HCT116 (cell line): ENCODE data around the gene SDSL. TPM values are rescaled to one million over a fixed set of nuclear protein-coding genes. Genes with fewer than 3 reads are reported as not detected.

ENCODE experiments used
- ATAC-seq: fragments of 200-7000 bp; cut with Tn5 transposase; 2 replicates; pipeline ENCODE4 v1.9.1; 2020; ENCODE audit warnings: mild to moderate bottlenecking, moderate library complexity
- BruUV-seq: library from RNA; stranded (reverse); fragments of 400-500 nt; replicated peaks from 2 replicates; lab custom pipeline; 2021; lab: Mats Ljungman, UMichigan
- CTCF ChIA-PET: fragments of 300-600 bp; sonication (Branson Sonifier 250); formaldehyde crosslinking; loops from one replicate; lab custom pipeline; 2021; ENCODE audit warnings: antibody characterized with exemption; lab: Charles Lee
- POLR2A ChIA-PET: fragments of 300-600, 350-600 bp; sonication (Branson Sonifier 250); formaldehyde crosslinking; loops from one replicate; lab custom pipeline; 2021; ENCODE audit warnings: antibody characterized with exemption; lab: Charles Lee
- RAD21 ChIA-PET, 2 experiments: fragments of 300-600 bp; sonication (Branson Sonifier 250); formaldehyde crosslinking; loops; one replicate each; lab custom pipeline; 2023; ENCODE audit warnings: low total read pairs in 2 of 2; ENCODE audit not compliant: uncharacterized antibody in 2 of 2, unreplicated experiment in 2 of 2, low non-redundant PET in 1 of 2; lab: Charles Lee
- DNase-seq: peaks from one replicate; pipeline ENCODE4 v3.0.0-alpha.2; 2010; ENCODE audit warnings: low read depth, low spot score
- H2AFZ ChIP-seq: fragments of 200-600 bp; shearing (Covaris generic), sonication (generic); 2 replicates; pipeline ENCODE4 v1.6.1; 2017; ENCODE audit warnings: low read depth, mixed run types, mixed read lengths, antibody characterized with exemption, low read length; ENCODE audit not compliant: poor library complexity, severe bottlenecking
- H3K27ac ChIP-seq: 2 replicates; pipeline ENCODE4 v1.5.1; 2012; ENCODE audit warnings: low read depth, low read length
- H3K27me3 ChIP-seq: fragments of 200-600 bp; sonication (generic); 2 replicates; pipeline ENCODE4 v1.6.1; 2016; ENCODE audit warnings: mixed run types, low read length, mixed read lengths; ENCODE audit not compliant: insufficient read depth
- H3K36me3 ChIP-seq, 2 experiments: fragments of 200-500 bp in 1 of 2; fragments of 200-600 bp in 1 of 2; sonication (Bioruptor generic) in 1 of 2; sonication (generic) in 1 of 2; 2 replicates each; pipeline versions ENCODE4 v1.5.1 to v1.6.1; 2014 to 2016; ENCODE audit warnings: low read length in 2 of 2, inconsistent platforms in 1 of 2, mixed read lengths in 1 of 2, mixed run types in 1 of 2; ENCODE audit not compliant: insufficient read depth in 2 of 2, control insufficient read depth in 1 of 2
- H3K4me1 ChIP-seq, 2 experiments: fragments of 200-600 bp in 1 of 2; sonication (generic) in 1 of 2; 2 replicates each; pipeline versions ENCODE4 v1.5.1 to v1.6.1; 2012 to 2017; ENCODE audit warnings: low read length in 2 of 2, inconsistent platforms in 1 of 2, mild to moderate bottlenecking in 1 of 2, mixed read lengths in 1 of 2, mixed run types in 1 of 2, moderate library complexity in 1 of 2; ENCODE audit not compliant: insufficient read depth in 2 of 2, control insufficient read depth in 1 of 2
- H3K4me2 ChIP-seq: fragments of 200-600 bp; sonication (generic); 2 replicates; pipeline ENCODE4 v1.6.1; 2017; ENCODE audit warnings: mixed run types, low read length, mixed read lengths
- H3K4me3 ChIP-seq, 2 experiments: fragments of 200-600 bp in 1 of 2; sonication (generic) in 1 of 2; replicated peaks in 1 of 2; 2 replicates each; pipeline ENCODE4 v1.5.1; 2011 to 2016; ENCODE audit warnings: low read length in 2 of 2, control low read depth in 1 of 2, low read depth in 1 of 2, mild to moderate bottlenecking in 1 of 2, mixed read lengths in 1 of 2, mixed run types in 1 of 2
- H3K79me2 ChIP-seq: fragments of 200-600 bp; sonication (generic); 2 replicates; pipeline ENCODE4 v1.6.1; 2017; ENCODE audit warnings: mild to moderate bottlenecking, mixed run types, low read length, moderate library complexity, mixed read lengths; ENCODE audit not compliant: insufficient read depth
- H3K9ac ChIP-seq: fragments of 200-600 bp; sonication (generic); 2 replicates; pipeline ENCODE4 v1.6.1; 2016; ENCODE audit warnings: low read length, mixed read lengths
- H3K9me2 ChIP-seq: fragments of 200-600 bp; sonication (generic), shearing (Covaris generic); 2 replicates; pipeline ENCODE4 v1.6.1; 2017; ENCODE audit warnings: mixed run types, mild to moderate bottlenecking, moderate library complexity; ENCODE audit not compliant: insufficient read depth
- H3K9me3 ChIP-seq, 2 experiments: fragments of 200-500 bp in 1 of 2; fragments of 200-600 bp in 1 of 2; sonication (Bioruptor generic) in 1 of 2; sonication (generic) in 1 of 2; 2 replicates each; pipeline ENCODE4 v1.6.1; 2014 to 2017; ENCODE audit warnings: low read length in 2 of 2, mixed read lengths in 2 of 2, inconsistent platforms in 1 of 2, low read depth in 1 of 2, mild to moderate bottlenecking in 1 of 2, mixed run types in 1 of 2, moderate library complexity in 1 of 2; ENCODE audit not compliant: control insufficient read depth in 1 of 2, insufficient read depth in 1 of 2
- H4K20me1 ChIP-seq: fragments of 200-600 bp; sonication (generic), shearing (Covaris generic); 2 replicates; pipeline ENCODE4 v1.6.1; 2017; ENCODE audit warnings: mixed run types, mild to moderate bottlenecking, moderate library complexity; ENCODE audit not compliant: insufficient read depth
- ATF3 ChIP-seq: IDR thresholded peaks from 2 replicates; pipeline ENCODE4 v1.6.1; 2012
- CBX3 ChIP-seq: IDR thresholded peaks from 2 replicates; pipeline ENCODE4 v1.6.1; 2012; ENCODE audit warnings: low read depth
- CTCF ChIP-seq, 3 experiments: fragments of 200-600 bp in 1 of 3; sonication (generic) in 1 of 3; IDR thresholded peaks in 2 of 3; conservative IDR thresholded peaks in 1 of 3; 2 replicates each; pipeline ENCODE4 v1.5.1; 2012 to 2017; ENCODE audit warnings: low read depth in 2 of 3, low read length in 2 of 3, antibody characterized with exemption in 1 of 3, borderline replicate concordance in 1 of 3, control low read depth in 1 of 3, mild to moderate bottlenecking in 1 of 3, mixed read lengths in 1 of 3, mixed run types in 1 of 3, moderate library complexity in 1 of 3; ENCODE audit not compliant: insufficient read depth in 1 of 3
- EGR1 ChIP-seq: IDR thresholded peaks from 2 replicates; pipeline ENCODE4 v1.6.1; 2012; ENCODE audit warnings: low read depth
- ELF1 ChIP-seq: IDR thresholded peaks from 2 replicates; pipeline ENCODE4 v1.6.1; 2012; ENCODE audit warnings: low read depth, borderline replicate concordance
- POLR2A ChIP-seq: IDR thresholded peaks from 2 replicates; pipeline ENCODE4 v1.7.0; 2011; ENCODE audit warnings: borderline replicate concordance; ENCODE audit not compliant: insufficient read depth, insufficient read length; ENCODE audit errors: extremely low read depth
- POLR2AphosphoS5 ChIP-seq: IDR thresholded peaks from 2 replicates; pipeline ENCODE4 v1.6.1; 2011; ENCODE audit warnings: mild to moderate bottlenecking, low read depth, low read length, moderate library complexity
- SIN3A ChIP-seq: IDR thresholded peaks from 2 replicates; pipeline ENCODE4 v1.6.1; 2012; ENCODE audit warnings: low read depth
- SP1 ChIP-seq: IDR thresholded peaks from 2 replicates; pipeline ENCODE4 v1.6.1; 2012; ENCODE audit warnings: low read depth
- TCF7L2 ChIP-seq: IDR thresholded peaks from 2 replicates; pipeline ENCODE4 v1.7.0; 2011; ENCODE audit warnings: borderline replicate concordance, inconsistent platforms; ENCODE audit not compliant: insufficient read depth, insufficient read length; ENCODE audit errors: extremely low read depth
- ZFX ChIP-seq: fragments of 450-650 bp; IDR thresholded peaks from 2 replicates; pipeline ENCODE4 v1.6.1; 2017
- intact Hi-C: fragments of 100-400 bp; cut with micrococcal nuclease; formaldehyde crosslinking; loops from 2 replicates; pipeline ENCODE4 v1.10.0; 2022
- total RNA-seq: library from RNA; stranded (reverse); gene quantifications from one replicate; pipeline ENCODE4 v1.2.1, GENCODE V29; 2021; ENCODE audit not compliant: unreplicated experiment
- TF ChIP-seq, protein P1 (sequence below): IDR thresholded peaks from 2 replicates; pipeline ENCODE4 v1.6.1; 2012; ENCODE audit warnings: low read depth

The SDSL gene
- total RNA-seq, 1 experiment from 2014 or later, result 19.1 TPM

DNA sequence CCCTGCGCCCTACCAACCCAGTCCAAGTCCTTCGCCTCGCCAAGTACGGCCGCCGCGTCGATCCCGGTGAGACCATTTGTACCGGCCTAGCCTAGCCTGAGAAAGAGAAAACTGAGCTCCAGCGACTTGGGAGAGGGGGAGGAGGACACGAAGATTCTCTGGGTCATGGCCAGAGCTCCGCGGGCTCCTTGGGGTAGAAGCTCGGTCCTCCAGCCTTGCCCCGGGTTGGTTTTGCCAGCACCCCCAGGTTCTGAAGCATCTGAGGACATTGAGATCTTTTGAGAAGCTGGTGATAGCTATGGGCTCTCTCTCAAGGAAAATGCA lies 42.2 kb downstream of the SDSL start:
- no peaks in the 10 kb centered on the region for H3K79me2 ChIP-seq
- no peaks in the 10 kb centered on the region for H4K20me1 ChIP-seq
- ATAC-seq, result no peak
- RAD21 ChIA-PET, result no interaction called here
- no peak overlapping the region for H2AFZ ChIP-seq
- H3K4me2 ChIP-seq, result no peak overlapping the region
- H3K36me3 ChIP-seq, result no peaks in the 10 kb centered on the region
- peaks cover 6 to 18% of the 10 kb centered on the region in 2 experiments; a peak in 3 of 4 replicates for H3K4me1 ChIP-seq
- TF ChIP-seq EGR1, result no peak
- TF ChIP-seq, protein P1, sequence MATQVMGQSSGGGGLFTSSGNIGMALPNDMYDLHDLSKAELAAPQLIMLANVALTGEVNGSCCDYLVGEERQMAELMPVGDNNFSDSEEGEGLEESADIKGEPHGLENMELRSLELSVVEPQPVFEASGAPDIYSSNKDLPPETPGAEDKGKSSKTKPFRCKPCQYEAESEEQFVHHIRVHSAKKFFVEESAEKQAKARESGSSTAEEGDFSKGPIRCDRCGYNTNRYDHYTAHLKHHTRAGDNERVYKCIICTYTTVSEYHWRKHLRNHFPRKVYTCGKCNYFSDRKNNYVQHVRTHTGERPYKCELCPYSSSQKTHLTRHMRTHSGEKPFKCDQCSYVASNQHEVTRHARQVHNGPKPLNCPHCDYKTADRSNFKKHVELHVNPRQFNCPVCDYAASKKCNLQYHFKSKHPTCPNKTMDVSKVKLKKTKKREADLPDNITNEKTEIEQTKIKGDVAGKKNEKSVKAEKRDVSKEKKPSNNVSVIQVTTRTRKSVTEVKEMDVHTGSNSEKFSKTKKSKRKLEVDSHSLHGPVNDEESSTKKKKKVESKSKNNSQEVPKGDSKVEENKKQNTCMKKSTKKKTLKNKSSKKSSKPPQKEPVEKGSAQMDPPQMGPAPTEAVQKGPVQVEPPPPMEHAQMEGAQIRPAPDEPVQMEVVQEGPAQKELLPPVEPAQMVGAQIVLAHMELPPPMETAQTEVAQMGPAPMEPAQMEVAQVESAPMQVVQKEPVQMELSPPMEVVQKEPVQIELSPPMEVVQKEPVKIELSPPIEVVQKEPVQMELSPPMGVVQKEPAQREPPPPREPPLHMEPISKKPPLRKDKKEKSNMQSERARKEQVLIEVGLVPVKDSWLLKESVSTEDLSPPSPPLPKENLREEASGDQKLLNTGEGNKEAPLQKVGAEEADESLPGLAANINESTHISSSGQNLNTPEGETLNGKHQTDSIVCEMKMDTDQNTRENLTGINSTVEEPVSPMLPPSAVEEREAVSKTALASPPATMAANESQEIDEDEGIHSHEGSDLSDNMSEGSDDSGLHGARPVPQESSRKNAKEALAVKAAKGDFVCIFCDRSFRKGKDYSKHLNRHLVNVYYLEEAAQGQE, result no peak
- TF ChIP-seq, all 23 proteins: peak for 0
- Histone ChIP-seq H3K27me3 (0 out of 2 replicates have a peak, but pooled peaks cover under 1% of the 10 kb centered on the region), H3K9me3 (no peaks in the 10 kb centered on the region), H3K4me3 (no peak overlapping the region), H3K9ac (no peak overlapping the region), H3K27ac (no peak overlapping the region), H3K9me2 (no peaks in the 10 kb centered on the region)
- BruUV-seq, result no TSS peak
- ChIA-PET POLR2A (no interaction called here), CTCF (no interaction called here)
- no peak for DNase-seq
- intact Hi-C loops, result no loop called here

DNA sequence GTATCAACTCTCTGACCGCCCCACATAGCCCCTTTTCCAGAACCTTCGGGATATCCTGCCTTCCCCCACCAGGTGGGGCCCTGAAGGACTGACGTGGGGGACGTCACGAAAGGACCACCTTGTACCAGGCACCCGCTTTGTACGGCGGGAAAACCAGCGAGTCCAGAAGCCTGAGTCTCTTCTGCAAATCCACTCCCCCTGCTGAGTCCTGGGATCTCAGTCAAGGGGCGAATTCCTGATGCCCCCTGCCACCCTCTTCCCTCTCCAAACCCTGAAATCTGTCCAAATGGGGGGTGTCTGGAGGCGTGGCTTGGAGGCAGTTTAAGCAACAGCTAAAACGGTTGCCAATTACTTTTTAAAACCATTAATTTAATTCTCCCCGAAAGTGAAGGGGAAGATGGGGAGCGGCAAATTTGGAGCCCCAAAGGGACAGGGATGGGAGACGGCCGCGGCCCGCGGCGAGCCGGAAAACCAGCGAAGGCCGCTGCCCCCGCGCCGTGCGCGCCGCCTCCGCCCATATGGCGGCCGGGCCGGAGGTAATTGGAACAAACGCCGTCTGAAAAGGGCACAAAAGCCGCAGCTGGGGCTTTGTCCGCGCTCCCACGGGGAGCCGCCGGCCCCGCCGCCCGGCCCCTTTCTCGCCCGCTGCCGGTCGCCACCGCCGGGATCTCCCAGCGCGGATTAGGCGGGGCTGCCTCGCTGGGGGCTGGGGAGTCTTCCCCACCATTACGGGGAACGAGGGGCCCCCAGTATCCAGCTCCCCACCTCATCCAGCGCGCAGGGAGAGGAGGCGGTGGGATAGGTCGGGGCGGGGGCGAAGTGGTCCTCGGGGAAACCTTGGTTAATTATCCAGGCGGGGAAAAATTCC lies 42.9 kb downstream of the SDSL start:
- H3K9me3 ChIP-seq, result no peaks in the 10 kb centered on the region
- no peak overlapping the region for H2AFZ ChIP-seq
- H3K27ac ChIP-seq, result no peak overlapping the region
- no peaks in the 10 kb centered on the region for H4K20me1 ChIP-seq
- H3K79me2 ChIP-seq, result no peaks in the 10 kb centered on the region
- no TSS peak for BruUV-seq
- TF ChIP-seq ATF3, result no peak
- TF ChIP-seq ZFX, result no peak
- no peak for TF ChIP-seq TCF7L2
- no peak for TF ChIP-seq CBX3
- TF ChIP-seq SP1, result no peak
- TF ChIP-seq ELF1, result no peak
- no peak for TF ChIP-seq CTCF (IDR thresholded peaks at IDR 0.05 in 2 of 3, conservative IDR thresholded peaks at IDR 0.05 in 1 of 3; ENCODE audit: borderline replicate concordance in 1 of 3, insufficient read depth in 1 of 3, low read depth in 2 of 3, low read length in 2 of 3)
- no peak for TF ChIP-seq SIN3A
- TF ChIP-seq POLR2AphosphoS5, result no peak
- TF ChIP-seq POLR2A, result no peak
- peaks cover under 1% of the 10 kb centered on the region; the same call in 1 of the 2 replicates for H3K27me3 ChIP-seq
- ChIA-PET POLR2A (no interaction called here), RAD21 (no interaction called here), CTCF (no interaction called here)
- no peak overlapping the region for H3K9ac ChIP-seq
- intact Hi-C loops, result no loop called here
- no peak for ATAC-seq
- no peak overlapping the region for H3K4me2 ChIP-seq
- DNase-seq, result no peak
- H3K36me3 ChIP-seq, result no peaks in the 10 kb centered on the region
- no peaks in the 10 kb centered on the region for H3K9me2 ChIP-seq
- no peak overlapping the region for H3K4me3 ChIP-seq
- H3K4me1 ChIP-seq, result peaks cover 6 to 18% of the 10 kb centered on the region in 2 experiments; a peak in 3 of 4 replicates
